Stimulated activated CD4-positive, alpha-beta T cell treated with anti-CD3 and anti-CD28 coated beads, Interleukin-2, amount 100 ng/mL, for 4 hours (primary cell): ENCODE measurements around the gene GLRA1.
"Not testable (repeated sequence)": the region's sequence is repeated elsewhere in the genome, so short reads cannot be mapped to it uniquely, and the experiment has no call there.

Experiments used
- DNase-seq: peaks from one replicate; pipeline ENCODE4 v3.0.0-alpha.2; 2020; ENCODE audit warnings: low read depth

Gene GLRA1

DNA sequence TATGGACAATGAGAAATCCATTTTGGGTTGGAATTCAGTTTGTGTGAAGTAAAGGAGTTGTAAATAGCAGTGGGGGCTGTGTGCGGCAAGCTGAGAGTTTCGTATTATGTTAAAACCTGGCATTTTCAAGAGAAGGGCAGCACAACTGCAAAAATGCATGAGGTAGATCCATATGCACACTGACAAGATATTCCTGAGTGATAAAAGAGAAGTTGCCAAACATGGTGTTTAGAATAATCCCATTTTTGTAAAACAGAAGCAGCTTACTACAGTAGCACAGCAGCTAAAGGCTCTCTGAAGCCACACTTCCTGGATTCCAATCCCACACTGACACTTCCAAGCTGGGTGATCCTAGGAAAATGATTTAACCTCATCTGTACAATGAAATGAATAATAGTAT is 11.2 kb downstream of the GLRA1 start:
- DNase-seq: no peak

DNA sequence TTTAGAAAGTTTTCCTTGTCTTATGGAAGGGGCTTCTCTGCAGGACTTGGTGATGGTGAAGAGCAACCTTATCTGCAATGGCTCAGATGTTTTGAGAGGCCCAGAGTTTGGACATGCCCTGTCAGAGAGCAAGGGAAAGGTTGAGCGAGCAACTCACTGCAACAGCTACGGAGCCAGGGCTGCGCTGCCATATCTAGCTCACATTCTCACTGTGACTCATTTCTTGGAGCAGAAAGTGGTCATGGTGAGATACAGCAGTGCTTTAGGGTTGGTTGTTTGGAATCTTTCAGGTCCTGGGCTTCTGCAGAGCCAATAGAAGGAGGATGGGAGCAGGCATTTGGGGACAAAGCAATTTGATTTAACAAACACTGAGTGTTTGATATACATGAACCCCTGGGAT is 12.3 kb downstream of the GLRA1 start:
- no peak for DNase-seq

DNA sequence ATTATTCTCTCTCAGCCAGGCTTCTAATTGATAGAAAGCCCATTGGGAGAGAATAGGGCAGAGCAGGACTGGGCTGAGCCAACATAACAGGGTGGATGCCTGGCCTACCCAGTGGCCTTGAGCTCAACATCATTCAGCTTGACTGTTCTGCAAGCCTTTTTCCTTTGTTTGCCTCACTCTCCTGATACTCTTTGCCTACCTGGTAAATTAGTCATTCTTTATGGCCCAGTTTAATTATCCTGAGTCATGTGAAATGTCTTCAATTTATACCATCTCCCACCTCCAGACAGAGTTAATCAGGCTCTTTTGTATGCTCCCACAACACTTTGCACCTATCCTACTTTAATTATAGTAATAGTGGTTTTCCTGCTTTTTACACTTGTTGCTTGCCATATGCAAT is 13.6 kb downstream of the GLRA1 start:
- DNase-seq: no peak

- DNase-seq: no peak
Observed at GRCh38 chr5:151909628-151910027, 15.0 kb downstream of the GLRA1 start.

DNA sequence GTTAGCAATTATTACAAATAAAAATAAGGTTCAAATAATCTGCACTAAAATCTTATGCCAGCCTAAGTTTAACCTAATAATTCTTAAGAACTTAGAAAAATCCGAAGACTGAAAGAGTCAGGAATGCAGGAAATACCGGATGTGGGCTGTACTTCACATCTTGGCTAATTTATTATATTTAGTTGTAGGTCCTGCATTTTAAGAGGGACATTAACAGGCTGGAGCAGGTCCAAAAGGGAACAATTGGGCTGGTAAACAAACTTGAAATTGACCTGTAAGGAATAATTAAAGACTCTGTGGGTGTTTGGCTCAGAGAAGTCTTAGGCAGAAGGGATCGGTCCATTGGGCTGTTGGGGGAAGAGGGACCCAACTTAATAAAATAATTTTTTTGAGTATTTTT is 18.4 kb downstream of the GLRA1 start:
- no peak for DNase-seq

- no peak for DNase-seq
Observed at GRCh38 chr5:151905557-151905961, 19.1 kb downstream of the GLRA1 start.

- no peak for DNase-seq
Observed at GRCh38 chr5:151904909-151905308, 19.7 kb downstream of the GLRA1 start.

DNA sequence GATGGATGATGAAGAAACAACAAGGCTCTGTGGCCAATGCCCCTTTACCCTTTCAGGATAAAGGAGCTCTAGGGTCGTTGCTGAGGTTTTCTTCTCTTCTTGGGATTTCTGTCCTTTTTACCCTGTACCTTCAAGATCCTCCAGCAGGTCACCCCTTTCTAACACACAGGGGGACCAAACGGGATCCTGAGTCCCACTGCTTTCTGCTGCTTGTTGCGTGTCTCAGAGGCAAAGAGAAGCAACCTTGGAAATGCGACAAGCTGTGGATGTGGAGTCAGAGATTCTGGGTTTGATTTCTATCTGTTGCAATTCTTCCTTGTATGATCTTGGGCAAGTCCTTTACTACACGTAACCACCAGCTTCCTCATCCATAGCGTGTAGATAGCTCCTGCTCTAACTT is 20.5 kb downstream of the GLRA1 start:
- no peak for DNase-seq

DNA sequence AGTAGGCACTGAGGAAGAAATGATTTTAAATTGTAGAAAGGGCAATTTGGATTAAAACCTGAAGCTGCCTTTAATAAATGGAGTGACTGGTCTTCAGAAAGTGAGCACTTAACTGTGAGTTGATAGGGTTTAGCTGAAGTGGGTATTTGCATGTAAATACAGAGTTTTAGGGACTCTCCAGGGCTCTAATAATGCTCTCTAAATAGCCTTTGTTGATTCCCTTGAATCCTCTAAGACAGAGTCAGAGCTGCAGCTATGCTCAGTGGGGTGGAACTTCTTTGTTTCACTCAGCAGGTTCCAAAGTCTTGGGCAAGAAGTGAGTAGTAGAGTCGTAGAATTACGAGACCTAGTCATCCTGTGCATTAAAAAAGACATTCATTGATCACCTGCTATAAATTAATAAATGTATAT is 21.4 kb downstream of the GLRA1 start:
- no peak for DNase-seq

DNA sequence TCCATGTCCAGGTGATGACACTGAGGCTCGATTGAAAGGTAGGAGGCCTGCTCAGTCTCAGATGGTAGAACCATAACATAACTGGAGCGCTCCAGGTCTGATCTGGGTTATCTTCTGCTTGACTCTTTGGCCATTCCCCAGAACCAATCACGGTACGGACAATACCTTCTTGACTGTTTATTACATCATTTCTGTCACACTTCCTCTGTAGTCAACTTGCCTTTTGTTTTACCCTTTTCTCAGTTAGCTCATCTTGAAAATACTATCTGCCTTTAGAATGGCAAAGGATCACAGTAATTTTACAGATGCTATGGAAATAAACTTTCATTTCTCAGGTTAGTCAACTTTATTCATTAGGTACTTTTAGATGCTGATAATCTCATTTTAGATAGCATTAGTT is 22.4 kb downstream of the GLRA1 start:
- no peak for DNase-seq

- DNase-seq: no peak
Observed at GRCh38 chr5:151901611-151902010, 23.0 kb downstream of the GLRA1 start.

- no peak for DNase-seq
Observed at GRCh38 chr5:151900891-151901290, 23.8 kb downstream of the GLRA1 start.

GRCh38 chr5:151899399-151899798 is 25.3 kb downstream of the GLRA1 start:
- DNase-seq: no peak

DNA sequence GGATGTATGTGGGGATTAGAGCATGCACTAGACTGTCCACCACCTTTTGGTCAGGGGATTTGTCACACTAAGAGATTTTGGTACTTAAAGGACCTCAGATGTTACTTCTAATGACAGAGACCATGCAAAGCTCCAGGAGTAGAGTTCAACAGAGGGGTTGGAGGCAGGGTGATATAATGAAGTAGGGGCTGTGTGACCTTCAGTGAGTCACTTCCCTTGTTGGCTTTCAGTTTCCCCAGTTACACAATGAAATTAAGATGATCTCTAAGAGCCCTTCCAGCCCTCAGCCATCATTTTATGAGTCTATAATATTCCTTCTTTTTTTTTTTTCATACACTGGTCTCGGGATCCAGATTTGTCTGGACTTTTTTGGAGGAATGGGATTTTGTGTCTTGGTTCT is 26.8 kb downstream of the GLRA1 start:
- DNase-seq: no peak

DNA sequence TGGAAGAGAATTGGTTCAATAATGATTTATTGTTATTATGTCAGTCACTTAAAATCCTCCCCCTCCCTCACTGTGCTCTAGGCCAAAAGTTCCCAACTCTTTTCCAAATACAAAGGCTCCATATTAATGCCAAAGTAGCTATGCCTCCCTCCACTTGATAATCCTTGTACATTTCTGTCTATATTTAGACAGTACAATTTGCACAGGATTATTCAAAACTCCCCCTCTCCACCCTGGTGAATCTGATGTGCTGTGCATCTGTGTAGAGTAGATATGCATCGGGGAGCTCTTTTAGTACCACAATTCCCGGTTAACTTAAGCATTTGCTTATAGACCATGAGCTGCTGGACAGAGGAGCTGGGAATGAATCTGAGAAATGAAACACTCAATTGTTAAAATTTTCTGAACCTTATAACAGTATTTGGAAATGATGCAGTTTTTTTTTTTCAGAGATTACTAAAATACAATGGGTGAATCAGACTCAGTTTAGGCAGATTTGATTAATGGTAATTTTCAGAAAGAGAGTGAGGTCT is 27.6 kb downstream of the GLRA1 start:
- DNase-seq: no peak

DNA sequence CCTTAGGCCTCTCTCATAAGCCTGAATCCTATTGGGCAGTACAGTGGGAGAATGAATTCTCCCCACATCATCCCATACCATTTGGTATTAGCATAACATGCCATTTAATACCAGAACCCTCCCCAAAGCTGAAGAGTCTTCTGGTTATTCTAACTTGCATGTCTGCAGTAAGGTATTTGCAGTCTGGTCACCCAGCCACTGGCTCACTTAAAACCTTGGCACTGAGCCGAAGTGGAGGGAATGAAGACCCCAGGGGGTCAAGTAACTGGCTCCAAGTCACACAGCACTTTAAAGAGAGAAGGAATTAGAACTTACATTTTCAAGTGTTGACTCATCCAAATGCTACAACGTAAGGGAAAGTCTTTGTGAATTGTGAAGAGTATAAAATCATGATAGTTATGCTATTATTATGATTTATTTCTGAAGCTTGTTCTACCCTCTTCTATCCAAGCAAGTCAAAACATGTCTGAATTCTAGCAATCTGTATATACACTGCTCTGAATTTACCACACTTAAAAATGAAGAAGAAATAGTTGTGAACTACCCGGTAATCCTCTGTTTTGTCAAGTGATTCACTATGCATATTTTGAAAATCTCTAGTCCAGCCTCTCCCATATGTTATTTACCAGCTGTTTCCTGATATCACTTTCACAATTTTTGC is 28.5 kb downstream of the GLRA1 start:
- no peak for DNase-seq

- DNase-seq: no peak
Observed at GRCh38 chr5:151895660-151896030, 29.0 kb downstream of the GLRA1 start.

DNA sequence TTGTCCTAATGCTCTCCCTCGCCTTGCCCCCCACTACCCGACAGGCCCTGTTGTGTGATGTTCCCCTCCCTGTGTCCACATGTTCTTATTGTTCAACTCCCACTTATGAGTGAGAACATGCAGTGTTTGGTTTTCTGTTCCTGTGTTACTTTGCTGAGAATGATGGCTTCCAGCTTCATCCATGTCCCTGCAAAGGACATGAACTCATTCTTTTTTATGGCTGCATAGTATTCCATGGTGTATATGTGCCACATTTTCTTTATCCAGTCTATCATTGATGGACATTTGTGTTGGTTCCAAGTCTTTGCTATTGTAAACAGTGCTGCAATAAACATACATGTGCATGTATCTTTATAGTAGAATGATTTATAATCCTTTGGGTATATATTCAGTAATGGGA is 31.2 kb downstream of the GLRA1 start:
- DNase-seq: not testable (repeated sequence)

- DNase-seq: no peak
Observed at GRCh38 chr5:151892393-151892792, 32.3 kb downstream of the GLRA1 start.

- no peak for DNase-seq
Observed at GRCh38 chr5:151890299-151890698, 34.4 kb downstream of the GLRA1 start.

DNA sequence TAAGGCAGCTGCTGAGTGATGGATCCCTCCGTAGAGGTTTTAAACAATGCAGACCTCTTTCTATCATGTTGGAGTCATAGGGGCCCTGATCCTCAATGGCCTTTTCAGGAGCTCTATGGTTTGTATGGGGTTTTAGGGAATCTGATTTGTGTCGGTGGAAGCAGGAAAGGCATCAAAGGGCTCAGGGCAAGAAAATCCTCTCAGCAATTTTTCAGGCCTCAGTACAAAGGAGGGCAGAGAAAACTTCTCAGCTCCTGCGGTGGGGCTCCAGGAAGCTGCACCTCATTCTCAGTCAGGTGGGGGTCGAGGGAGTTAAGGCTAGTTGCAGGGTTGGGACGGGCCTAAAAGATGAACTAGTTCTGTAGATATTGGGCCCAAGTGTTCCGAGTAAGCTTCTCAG is 35.0 kb downstream of the GLRA1 start:
- no peak for DNase-seq

DNA sequence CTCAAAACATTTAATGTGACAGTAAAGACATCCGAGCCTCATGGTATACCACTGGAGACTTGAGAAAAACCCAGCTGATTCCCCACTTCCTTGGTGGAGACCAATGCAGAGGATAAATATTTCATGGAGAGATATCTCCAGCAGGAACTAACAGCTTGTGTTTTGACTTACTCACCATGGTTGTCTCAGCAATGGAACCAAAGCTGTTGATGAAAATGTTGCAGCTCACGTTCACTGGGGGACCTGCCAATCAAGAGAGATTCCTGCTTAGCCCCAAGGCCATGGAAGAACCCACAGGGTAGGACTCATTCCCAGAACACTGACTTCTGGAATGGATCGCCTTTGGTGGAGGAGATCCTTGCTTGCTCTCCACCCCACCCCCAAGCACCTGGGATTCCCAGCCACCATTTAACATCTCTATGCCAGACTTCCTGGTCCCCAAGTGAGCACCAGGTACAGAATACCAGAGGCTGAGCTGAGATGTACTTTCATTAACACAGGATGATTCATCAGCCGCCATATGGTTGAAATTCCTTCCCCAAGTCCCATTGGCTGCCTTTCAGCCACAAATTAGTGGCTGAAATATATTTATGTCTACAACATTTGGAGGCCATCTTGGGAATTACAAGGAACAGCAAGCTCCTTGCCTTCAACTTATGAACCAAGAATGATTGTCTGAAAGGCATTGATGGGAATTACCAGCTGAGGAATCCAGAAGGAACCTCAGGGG is 37.9 kb downstream of the GLRA1 start:
- no peak for DNase-seq

GRCh38 chr5:151885138-151885908 is 39.3 kb downstream of the GLRA1 start:
- no peak for DNase-seq
